HuH-7 (cell line): ENCODE measurements around the gene CD80.
"Not testable (repeated sequence)": the region's sequence is repeated elsewhere in the genome, so short reads cannot be mapped to it uniquely, and the experiment has no call there.

Experiments
- DNase-seq: peaks from one replicate; pipeline ENCODE4 v3.0.0; 2011; ENCODE audit warnings: low spot score

The CD80 gene

DNA sequence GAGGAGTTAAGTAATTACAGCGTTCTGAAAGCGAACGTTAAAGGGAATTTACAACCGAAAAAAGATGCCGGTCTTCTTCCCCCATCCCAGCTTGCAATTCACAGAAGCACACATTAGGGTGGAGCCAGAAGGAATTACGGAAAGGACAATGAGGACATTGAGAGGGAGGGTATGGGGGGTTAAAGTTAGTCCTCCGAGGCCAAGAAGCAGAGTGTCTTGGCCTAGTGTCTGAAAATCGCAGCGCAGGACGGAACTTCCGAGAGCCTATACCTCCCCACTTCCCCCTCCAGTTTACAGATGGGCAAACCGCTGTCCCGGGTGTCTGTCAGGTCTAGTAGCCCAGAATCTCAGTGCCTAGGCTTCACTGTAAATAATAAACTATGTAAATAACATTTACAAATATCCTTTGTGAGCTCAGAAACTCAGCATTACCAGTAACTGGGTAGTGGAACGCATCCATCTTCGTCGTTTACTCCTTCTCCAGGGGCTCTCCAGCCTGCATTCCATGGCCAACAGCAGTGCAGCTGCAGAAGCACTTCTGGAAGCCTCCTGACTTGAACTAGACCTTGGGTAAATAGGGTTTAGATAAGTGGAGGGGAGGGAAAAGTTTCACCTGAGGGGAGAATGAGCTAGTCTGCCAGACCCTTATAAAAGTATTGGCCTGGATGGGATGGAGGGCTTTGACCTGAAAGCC lies 20.8 kb upstream of the CD80 start:
- DNase-seq = peak; percentile 31

DNA sequence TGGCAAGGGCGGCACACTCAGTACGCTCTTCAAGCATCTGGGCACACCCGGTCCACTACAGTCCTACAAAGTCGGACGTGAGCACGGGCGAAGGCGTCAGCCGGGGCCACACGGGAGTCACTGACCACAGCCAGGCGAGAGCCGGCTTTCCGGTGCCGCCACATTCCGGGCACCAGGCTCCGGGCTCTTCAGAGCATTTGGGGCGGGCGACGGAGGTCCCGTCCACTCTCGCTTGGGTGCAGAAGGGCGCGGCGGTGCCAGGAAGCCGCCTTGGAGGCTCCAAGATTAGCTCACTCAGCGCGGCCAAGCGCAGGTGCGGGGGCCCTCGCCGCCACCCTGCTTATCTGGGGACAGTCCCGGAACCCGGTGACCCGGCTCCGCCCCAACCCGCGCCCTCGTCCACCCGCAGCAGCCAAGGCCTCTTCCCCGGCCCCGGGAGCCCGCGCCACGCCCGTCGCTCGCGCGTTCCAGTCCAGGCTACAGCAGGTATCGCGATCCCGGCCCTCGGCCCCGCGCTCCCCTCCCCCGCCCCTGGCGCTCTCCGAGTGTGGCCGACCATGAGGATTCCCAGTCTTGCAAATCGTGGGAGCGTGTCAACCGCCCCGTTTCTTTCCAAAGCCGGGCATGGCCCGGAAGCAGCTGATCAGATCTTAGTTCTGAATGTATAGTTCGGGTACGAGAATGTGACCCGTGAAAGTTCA lies 20.1 kb upstream of the CD80 start, which contains the start of gene ADPRH:
Gene ADPRH, plus strand, starts transcription at position 127 of the 701 bp plus-strand sequence. CDS start 2,678 bp downstream, outside the sequence.
- peak; percentile 90 for DNase-seq

DNA sequence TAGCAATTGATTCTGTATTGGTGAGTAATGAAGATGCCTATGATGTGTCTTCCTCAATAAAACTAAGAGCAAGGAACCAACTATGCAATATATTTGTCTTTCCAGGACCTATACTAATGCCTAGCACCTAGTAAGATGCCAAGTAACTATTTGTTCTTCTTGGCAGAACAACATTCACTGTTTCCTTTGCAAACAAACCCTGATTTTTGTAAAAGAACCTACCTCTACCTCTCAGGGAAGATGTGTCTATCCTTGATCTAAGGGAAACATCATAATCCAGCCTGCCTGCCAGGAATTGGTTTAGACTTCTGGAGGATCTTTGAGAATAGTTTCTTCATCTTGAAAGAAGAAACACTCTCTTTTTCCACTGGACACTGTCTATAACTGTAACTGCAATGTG lies 16.1 kb upstream of the CD80 start:
- DNase-seq = no peak

DNA sequence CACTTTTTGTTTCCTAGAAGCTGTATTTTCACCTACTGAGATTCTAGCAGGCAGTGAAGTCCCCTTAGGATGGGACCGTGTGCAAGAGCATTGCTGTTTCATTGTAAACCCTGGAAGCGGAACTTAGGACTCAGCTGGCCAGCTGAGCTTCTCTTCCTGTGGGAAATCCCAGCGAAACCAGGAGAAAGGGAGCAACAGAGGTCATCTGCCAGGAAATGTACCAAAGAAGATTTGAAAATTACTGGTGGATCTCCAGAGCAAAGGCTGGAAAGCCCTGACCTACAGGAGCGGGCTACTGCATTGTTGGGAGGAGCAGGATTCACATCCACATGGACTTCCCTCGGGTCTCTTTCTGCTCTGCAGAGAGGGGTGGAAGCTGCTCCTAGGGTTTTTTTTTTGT lies 12.3 kb upstream of the CD80 start:
- DNase-seq = no peak

DNA sequence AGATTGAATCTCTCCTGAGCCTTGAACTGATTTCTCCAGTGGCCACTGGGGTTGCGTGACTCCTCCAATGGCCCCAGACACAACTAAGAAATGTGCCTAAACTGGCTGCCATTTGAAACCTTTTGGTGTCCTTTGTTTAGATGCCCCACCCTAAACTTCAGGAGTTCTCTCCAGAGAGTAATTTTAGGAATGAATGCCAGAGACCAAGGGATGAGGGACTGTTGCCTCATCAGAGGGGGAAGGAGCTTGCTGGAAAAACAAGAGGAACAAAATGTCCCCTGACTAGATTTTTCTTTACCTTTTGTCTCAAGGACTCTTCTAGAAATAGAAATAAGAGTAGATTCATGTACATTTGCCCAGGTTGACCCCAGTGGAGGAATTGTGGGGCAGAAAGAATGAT lies 11.8 kb upstream of the CD80 start:
- DNase-seq = no peak

DNA sequence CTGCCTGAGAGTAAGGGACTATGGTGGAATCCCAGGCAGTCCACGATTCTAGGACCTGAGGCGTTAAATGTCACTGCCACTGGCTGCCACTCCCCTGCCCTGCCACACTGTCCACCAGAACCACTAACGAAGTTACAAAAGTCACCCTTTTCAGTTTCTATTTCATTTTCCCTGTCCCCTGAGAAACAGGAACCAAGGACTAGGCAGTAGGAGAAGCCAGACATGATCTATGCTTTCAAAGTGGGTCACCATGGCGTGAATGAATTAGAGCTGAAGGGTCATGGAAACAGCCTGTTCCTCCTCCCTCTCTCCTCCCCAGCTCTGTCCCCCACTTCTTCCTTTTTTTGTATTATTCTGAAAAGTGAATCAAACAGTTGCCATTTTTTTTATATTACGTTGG lies 10.8 kb upstream of the CD80 start:
- DNase-seq = no peak

DNA sequence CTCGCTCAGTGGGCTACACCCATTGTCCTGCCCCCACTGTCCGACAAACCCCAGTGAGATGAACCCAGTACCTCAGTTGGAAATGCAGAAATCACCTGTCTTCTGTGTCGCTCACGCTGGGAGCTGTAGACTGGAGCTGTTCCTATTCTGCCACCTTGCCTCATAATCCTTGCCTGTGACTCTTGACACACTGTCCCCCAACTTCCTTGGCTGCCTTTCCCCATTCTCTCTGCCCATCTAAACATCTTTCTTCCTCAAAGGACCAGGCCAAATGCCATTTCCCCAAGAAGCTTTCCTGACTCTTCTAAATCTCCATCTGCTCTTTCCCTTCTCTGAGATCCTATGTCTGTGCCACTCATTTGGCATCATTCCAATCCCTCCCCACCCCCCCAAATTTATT lies 9.7 kb upstream of the CD80 start:
- no peak for DNase-seq

DNA sequence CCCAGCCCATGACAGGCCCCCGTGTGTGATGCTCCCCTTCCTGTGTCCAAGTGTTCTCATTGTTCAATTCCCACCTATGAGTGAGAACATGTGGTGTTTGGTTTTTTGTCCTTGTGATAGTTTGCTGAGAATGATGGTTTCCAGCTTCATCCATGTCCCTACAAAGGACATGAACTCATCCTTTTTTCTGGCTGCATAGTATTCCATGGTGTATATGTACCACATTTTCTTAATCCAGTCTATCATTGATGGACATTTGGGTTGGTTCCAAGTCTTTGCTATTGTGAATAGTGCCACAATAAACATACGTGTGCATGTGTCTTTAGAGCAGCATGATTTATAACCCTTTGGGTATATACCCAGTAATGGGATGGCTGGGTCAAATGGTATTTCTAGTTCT lies 3.9 kb upstream of the CD80 start:
- not testable (repeated sequence) for DNase-seq

DNA sequence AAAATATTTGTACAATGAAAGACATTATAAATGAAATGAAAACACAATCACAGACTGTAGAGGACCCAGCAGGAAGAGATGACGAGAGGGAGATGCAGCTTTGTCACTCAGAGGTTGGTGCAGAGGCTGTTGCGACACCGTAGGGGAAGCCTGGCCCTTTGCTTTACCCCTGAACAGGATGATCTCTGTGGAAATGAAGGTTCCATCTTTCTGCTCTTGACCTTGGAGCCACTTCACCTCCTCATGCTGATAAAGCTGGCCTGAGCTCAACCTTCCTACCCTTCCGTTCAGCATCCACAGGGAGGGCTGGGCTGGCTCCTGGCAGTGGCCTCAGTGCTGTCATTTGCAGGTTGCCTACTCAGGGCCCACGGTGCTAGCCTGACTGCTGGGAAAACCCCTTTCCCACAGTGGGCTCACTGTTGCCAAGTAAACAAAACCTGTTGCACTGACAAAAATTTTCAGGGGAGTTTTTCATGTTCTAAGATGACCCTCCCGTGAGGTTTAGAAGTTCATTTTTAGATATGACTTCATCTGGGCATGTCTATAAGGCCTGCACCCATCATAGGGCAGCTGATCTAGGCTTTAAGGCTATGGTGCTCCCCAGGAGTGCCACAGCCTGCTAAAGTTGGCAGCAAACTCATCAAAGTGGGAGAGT lies 3.0 kb upstream of the CD80 start:
- DNase-seq = peak; percentile 22

DNA sequence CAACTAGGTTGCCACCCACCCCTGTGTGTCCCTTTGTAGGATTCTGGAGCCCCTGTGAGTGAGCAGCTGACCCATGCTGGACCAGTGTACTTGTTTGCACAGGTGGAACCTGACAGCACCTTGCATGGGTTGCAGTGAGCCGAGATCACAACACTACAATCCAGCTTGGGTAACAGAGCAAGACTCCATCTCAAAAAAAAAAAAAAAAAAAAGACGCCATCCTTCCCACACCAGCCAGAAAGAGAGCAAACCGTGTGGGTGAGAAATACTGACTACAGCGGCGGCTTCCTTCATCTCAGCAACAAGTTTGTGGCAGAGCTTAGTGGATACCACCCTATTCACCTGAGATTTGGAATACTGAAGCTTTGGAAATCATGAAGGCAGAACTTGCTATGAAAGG lies 746 bp upstream of the CD80 start:
- no peak for DNase-seq

DNA sequence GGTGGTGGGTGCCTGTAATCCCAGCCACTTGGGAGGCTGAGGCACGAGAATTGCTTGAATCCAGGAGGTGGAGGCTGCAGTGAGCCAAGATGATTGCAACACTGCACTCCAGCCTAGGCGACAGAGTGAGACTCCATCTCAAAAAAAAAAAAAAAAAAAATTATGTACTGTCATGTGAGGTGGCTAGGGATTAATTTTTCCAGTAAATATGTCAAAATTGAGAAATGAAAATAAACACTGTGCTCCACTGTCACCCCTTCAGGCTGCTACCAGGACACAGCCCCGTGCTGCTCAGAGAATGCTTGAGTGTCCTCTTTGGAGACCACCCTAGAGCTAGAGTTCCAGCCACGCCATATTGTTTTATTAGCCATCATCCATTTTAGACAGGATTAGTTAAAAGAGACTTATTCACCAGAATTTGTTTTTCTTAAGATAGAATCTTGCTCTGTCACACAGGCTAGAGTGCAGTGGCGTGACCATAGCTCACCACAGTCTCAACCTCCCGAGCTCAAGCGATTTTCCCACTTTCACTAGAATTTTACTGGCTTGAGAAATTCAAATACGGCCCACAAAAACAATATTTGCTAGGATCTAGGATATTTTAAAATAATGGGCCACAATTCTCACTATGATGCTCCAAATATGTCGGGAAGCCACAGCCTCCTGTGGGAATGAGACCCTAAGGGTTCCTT lies 642 bp downstream of the CD80 start:
- no peak for DNase-seq

DNA sequence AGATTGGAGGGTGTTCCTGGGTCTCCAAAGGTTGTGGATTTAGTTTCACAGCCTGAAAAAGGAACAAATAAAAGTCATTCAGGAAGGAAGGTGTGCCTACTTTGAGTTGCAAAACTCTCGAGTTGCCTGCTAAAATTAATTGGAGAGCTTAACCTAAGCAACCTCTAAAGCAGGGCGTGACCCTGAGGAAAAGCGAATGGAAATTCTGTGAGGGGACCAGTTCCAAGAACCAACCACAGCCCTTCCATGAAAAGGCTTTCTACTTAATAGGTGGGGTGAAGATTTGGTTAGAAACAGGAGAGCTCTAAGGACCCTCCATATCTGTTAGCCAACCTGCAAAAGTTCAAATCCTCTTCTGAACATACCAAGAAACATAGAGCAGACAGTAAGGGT lies 1.5 kb downstream of the CD80 start:
- no peak for DNase-seq

DNA sequence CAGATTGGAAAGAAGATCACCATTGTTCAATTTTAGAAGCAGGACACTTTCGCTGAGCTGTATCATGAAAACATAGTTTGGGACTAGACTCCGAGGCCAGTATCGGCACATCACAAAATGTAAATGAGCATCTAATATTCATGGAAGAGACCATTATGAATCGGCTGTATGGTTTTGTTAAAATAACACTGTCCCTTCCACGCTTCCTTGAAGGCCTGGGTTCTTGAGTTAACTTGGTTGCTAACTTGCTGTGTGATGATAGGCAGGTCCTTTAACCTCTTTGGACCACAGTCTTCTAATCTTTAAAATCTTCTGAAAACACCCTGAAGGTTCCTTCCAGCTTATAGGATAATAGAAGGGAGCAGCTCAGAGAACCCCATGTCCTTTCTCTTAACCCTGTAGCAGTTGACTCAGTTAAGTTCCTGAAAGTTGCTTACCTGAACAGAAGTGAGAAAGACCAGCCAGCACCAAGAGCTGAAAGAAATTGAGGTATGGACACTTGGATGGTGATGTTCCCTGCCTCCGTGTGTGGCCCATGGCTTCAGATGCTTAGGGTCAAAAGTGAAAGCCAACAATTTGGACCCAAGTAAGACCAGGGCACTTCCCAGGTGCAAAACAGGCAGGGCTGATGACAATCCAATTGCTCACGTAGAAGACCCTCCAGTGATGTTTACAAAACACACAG lies 2.1 kb downstream of the CD80 start:
- DNase-seq = no peak

DNA sequence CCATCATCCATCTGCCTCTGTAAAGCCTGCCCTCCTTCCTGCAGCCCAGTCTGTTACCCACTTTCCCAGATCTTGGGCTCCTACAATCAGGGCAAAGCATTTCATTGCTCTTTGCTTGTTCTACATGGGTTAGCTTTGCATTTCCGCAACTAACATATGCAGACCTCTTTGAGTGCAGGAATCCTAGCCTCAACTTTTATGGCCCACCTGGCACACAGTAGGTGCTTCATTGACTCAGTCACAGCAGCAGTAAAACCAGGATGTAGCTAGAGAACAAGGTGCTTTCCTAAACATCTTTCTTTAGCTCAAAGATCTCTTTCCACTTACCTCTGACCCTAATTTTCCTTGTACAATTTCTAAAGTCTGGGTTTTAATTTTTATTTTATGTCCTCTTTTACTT lies 3.5 kb downstream of the CD80 start:
- no peak for DNase-seq

DNA sequence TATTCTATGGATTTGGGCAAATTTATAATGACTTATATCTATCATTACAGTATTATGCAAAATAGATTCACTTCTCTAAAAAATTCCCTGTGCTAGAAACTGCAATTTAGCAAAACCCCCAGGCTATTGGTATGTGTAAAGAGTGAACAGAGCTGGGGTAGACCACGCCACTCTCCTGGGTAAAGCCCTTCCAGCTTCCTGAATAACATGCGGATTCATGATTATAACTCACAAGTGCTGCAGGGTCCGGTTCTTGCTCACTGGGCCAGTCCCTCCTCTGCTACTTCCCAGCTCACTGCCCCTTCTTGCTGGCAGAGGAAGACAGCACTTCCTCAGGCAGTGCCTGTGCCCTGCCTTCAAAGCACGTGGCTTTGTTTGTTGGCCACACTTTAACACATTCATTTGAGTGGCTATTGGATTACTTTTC lies 4.1 kb downstream of the CD80 start:
- no peak for DNase-seq

DNA sequence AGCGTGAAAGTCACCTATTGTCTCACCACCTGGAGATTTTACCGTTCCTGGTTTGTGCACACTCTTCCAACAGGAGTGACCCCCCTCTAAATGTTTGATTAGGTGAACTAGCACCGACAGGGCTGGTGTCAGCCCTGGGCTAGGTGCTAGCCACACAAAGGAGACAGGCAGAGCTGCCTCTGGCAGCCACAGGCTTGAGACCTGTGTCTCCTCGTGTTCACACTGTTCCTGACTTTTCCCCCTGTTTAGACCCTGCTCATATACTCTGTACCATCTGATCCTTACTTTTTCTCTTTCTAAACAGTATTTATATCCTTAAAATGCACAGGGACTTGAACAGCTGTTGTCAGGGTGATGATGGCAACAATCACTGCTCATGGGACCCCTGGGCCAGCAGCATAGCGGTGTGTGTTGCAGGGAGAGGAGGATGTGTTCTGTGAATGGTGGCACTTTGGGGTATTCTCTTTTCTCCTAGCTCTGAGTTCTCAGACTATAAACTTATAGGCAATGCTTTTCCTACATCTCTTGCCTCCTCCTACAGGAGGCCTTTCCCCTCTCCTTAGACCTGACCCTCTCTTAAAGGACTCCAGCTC lies 5.5 kb downstream of the CD80 start:
- no peak for DNase-seq

DNA sequence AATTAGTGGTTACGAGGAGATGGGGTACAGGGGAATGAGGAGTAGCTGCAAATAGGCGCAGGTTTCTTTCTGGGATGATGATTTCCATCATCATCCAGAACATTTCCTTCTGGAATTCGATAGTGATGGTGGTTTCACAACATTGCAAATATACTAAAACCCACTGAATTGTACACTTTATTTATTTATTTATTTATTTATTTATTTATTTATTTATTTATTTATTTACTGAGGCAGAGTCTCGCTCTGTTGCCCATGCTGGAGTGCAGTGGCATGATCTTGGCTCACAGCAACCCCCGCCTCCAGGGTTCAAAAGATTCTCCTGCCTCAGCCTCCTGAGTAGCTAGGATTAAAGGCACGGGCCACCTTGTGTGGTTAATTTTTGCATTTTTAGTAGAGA lies 6.5 kb downstream of the CD80 start:
- not testable (repeated sequence) for DNase-seq

DNA sequence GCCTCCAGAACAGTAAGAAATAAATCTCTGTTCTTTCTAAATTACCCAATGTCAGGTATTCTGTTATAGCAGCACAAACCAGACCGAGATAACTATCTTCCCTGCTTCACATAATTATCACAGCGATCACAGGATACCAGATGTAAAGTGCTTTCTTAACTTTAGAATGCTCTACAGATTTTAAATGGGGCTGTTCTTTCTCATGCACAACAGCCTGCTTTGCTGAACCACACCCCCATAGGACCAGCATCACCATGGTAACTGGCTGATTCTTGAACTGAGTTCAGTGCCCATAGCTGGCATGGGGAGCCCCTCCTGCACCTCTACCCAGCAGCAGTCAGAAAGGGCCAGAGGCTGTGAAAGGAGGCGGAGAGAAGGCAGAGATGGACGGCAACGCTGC lies 7.8 kb downstream of the CD80 start:
- no peak for DNase-seq

DNA sequence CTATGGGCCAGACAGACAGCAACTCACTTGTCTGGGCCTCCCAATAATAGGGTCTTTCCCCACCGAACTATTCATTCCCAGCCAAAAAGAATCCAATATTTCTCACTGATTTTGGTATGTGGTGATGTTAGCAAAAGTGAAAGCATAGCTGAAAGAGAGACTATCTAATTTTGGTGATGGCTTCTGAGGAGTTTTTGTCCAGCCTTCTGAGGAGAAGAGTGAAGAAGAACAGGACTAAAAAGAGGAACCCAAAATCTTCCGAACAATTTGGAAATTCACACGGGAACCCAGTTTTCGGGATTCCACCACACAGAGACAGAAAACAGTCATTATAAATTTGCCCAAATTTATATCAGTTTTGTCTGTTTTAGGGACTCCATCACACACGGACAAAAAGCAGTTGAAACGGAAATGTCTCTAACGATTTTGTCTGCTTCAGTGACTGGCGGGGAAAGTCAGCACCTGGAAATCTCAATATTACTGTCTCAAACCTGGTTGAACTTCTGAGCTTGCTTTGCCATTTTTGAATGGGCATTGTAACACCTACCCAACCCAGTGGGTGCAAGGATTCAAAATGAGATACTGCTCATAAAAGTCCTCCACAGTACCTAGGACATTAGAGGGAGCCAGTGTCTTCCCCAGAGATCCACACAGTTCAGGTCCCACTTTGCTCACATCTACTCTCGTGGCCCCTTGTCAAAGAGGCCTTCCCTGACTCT lies 9.1 kb downstream of the CD80 start:
- no peak for DNase-seq

DNA sequence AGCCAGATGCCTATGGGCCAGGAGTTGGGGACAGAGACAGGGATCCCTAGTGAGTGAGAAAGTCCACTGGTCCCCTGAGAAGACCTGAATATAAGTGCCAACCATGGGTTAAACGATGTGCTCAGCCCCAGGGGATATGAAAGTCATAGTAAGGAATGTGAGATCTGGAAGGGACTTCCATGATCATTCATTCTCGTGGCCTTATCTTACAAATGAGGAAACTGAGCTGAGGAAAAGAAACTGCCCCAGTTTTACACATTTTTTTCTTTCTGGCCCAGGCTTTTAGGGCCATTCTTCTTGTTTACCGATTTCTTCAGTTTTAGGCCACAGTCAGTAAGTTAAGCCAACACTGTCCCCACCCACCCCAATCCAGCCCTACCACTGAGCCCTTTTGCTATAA lies 11.1 kb downstream of the CD80 start:
- DNase-seq = no peak

DNA sequence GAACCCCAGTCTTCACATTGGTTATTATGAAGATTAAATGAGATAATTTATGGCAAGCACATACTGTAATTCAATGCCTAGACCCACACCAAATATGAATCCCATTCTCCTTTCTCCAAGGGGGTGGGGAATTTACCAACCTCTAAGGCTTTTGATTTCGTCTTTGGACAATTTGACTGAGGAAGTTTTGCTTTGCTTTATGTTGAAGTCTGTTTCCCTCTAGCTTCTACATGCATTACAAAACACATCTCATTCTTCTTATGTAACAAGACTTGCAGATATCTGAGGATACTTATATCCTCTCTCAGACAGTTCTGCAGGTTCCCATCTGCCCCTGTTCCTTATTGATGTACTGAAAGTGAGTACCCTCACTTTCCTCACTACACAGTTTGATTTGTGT lies 12.2 kb downstream of the CD80 start:
- DNase-seq = no peak
